Dedifferentiated amniotic fluid mesenchymal stem cell (primary cell): Measurements from ENCODE around the gene PRKG1.
"Not testable (repeated sequence)": the region's sequence is repeated elsewhere in the genome, so short reads cannot be mapped to it uniquely, and the experiment has no call there.

ENCODE experiments used
- DNase-seq: peaks from one replicate; pipeline ENCODE4 v3.0.0-alpha.2; 2016; ENCODE audit errors: extremely low spot score

The PRKG1 gene

GRCh38 chr10:51170518-51171245 lies 96.4 kb downstream of the PRKG1 start:
- no peak for DNase-seq

GRCh38 chr10:51171946-51172345 lies 97.7 kb downstream of the PRKG1 start:
- DNase-seq, result no peak

- peak; percentile 94 for DNase-seq
Observed at GRCh38 chr10:51176976-51177695, 102.8 kb downstream of the PRKG1 start.

GRCh38 chr10:51178634-51179033 lies 104.3 kb downstream of the PRKG1 start:
- DNase-seq, result no peak

- DNase-seq, result no peak
Observed at GRCh38 chr10:51180141-51180540, 105.9 kb downstream of the PRKG1 start.

- DNase-seq, result no peak
Observed at GRCh38 chr10:51183783-51184182, 109.5 kb downstream of the PRKG1 start.

GRCh38 chr10:51186361-51186760 lies 112.1 kb downstream of the PRKG1 start:
- DNase-seq, result peak; percentile 35

GRCh38 chr10:51188008-51188407 lies 113.7 kb downstream of the PRKG1 start:
- DNase-seq, result no peak

- DNase-seq, result no peak
Observed at GRCh38 chr10:51188866-51189265, 114.6 kb downstream of the PRKG1 start.

- DNase-seq, result no peak
Observed at GRCh38 chr10:51196508-51197175, 122.4 kb downstream of the PRKG1 start.

GRCh38 chr10:51198170-51198569 lies 123.9 kb downstream of the PRKG1 start:
- DNase-seq, result no peak

- DNase-seq, result no peak
Observed at GRCh38 chr10:51201947-51202346, 127.7 kb downstream of the PRKG1 start.

- no peak for DNase-seq
Observed at GRCh38 chr10:51203359-51203758, 129.1 kb downstream of the PRKG1 start.

GRCh38 chr10:51204066-51204465 lies 129.8 kb downstream of the PRKG1 start:
- DNase-seq, result no peak

GRCh38 chr10:51204701-51205100 lies 130.4 kb downstream of the PRKG1 start:
- DNase-seq, result no peak

GRCh38 chr10:51206500-51206899 lies 132.2 kb downstream of the PRKG1 start:
- no peak for DNase-seq

GRCh38 chr10:51212937-51213336 lies 138.7 kb downstream of the PRKG1 start:
- DNase-seq, result not testable (repeated sequence)

- no peak for DNase-seq
Observed at GRCh38 chr10:51214207-51215196, 140.2 kb downstream of the PRKG1 start.

GRCh38 chr10:51215951-51216834 lies 141.9 kb downstream of the PRKG1 start:
- DNase-seq, result no peak

GRCh38 chr10:51217505-51217904 lies 143.2 kb downstream of the PRKG1 start:
- no peak for DNase-seq
